HL-60 (cell line): ENCODE measurements around the gene ZNF350.
"Not testable (repeated sequence)": the region's sequence is repeated elsewhere in the genome, so short reads cannot be mapped to it uniquely, and the experiment has no call there.

Experiments
- TF ChIP-seq, protein P1 (sequence below): IDR thresholded peaks from one replicate; pipeline ENCODE4 v1.5.1; 2011; ENCODE audit warnings: low read length, control low read depth, inconsistent platforms; ENCODE audit not compliant: insufficient read depth
- TF ChIP-seq, protein P2 (sequence below): IDR thresholded peaks from 2 replicates; pipeline ENCODE4 v1.6.1; 2012; ENCODE audit warnings: low read depth; ENCODE audit not compliant: insufficient replicate concordance

GRCh38 chr19:52026255-52026990 is 39.8 kb upstream of the ZNF350 start:
- TF ChIP-seq, protein P1, sequence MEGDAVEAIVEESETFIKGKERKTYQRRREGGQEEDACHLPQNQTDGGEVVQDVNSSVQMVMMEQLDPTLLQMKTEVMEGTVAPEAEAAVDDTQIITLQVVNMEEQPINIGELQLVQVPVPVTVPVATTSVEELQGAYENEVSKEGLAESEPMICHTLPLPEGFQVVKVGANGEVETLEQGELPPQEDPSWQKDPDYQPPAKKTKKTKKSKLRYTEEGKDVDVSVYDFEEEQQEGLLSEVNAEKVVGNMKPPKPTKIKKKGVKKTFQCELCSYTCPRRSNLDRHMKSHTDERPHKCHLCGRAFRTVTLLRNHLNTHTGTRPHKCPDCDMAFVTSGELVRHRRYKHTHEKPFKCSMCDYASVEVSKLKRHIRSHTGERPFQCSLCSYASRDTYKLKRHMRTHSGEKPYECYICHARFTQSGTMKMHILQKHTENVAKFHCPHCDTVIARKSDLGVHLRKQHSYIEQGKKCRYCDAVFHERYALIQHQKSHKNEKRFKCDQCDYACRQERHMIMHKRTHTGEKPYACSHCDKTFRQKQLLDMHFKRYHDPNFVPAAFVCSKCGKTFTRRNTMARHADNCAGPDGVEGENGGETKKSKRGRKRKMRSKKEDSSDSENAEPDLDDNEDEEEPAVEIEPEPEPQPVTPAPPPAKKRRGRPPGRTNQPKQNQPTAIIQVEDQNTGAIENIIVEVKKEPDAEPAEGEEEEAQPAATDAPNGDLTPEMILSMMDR = not testable (repeated sequence)
- TF ChIP-seq, protein P2, sequence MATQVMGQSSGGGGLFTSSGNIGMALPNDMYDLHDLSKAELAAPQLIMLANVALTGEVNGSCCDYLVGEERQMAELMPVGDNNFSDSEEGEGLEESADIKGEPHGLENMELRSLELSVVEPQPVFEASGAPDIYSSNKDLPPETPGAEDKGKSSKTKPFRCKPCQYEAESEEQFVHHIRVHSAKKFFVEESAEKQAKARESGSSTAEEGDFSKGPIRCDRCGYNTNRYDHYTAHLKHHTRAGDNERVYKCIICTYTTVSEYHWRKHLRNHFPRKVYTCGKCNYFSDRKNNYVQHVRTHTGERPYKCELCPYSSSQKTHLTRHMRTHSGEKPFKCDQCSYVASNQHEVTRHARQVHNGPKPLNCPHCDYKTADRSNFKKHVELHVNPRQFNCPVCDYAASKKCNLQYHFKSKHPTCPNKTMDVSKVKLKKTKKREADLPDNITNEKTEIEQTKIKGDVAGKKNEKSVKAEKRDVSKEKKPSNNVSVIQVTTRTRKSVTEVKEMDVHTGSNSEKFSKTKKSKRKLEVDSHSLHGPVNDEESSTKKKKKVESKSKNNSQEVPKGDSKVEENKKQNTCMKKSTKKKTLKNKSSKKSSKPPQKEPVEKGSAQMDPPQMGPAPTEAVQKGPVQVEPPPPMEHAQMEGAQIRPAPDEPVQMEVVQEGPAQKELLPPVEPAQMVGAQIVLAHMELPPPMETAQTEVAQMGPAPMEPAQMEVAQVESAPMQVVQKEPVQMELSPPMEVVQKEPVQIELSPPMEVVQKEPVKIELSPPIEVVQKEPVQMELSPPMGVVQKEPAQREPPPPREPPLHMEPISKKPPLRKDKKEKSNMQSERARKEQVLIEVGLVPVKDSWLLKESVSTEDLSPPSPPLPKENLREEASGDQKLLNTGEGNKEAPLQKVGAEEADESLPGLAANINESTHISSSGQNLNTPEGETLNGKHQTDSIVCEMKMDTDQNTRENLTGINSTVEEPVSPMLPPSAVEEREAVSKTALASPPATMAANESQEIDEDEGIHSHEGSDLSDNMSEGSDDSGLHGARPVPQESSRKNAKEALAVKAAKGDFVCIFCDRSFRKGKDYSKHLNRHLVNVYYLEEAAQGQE = not testable (repeated sequence)
